ENCODE data around the gene KIF24. TPM values are rescaled to one million over a fixed set of nuclear protein-coding genes. Genes with fewer than 3 reads are reported as not detected.

Gene KIF24
- total and polyA plus RNA-seq, 2 of the 8 experiments (the other 6 are each of a cell fraction or from before 2014, with no cell fraction given) = 2.7 to 3.9 TPM

- FAIRE-seq (no peak), DNase-seq (ENCODE audit: low read depth in 1 of 2, low spot score in 2 of 2) (no peak)
- H2BK20ac ChIP-seq (ENCODE audit: low read length) = no peak overlapping the region
- H3K79me2 ChIP-seq (ENCODE audit: control insufficient read depth in 1 of 2, insufficient read depth in 2 of 2, low read length in 2 of 2) = no peaks in the 10 kb centered on the region
- H3K9ac ChIP-seq (replicated peaks in 1 of 4; ENCODE audit: extremely low read depth in 1 of 4, low read depth in 3 of 4, low read length in 3 of 4) = no peak overlapping the region
- H3K4me1 ChIP-seq (replicated peaks in 1 of 4; ENCODE audit: control insufficient read depth in 3 of 4, insufficient read depth in 4 of 4, low read length in 3 of 4) = no peaks in the 10 kb centered on the region
- no peaks in the 10 kb centered on the region for H3K9me3 ChIP-seq (ENCODE audit: insufficient read depth in 2 of 2, low read depth in 1 of 2, low read length in 1 of 2)
- H2BK12ac ChIP-seq (ENCODE audit: low read depth, low read length) = no peak overlapping the region
- ChIA-PET CTCF (ENCODE audit: partially characterized antibody) (interaction anchor here (0.6 to 7.8 kb wide), 9 partner anchors 8 to 95 kb away, joined by 3 to 56 read pairs (median 4); partner anchors contain the start of gene MYORG), POLR2A (ENCODE audit: partially characterized antibody) (interaction anchor here (0.7 to 2.4 kb wide), 4 partner anchors 9 to 29 kb away, joined by 3 to 11 read pairs (median 4); partner anchors contain the start of gene MYORG)
- no peak overlapping the region for H3K18ac ChIP-seq (ENCODE audit: extremely low read depth, low read length)
- H2BK120ac ChIP-seq (replicated peaks; ENCODE audit: low read depth, low read length) = no peak overlapping the region
- H2BK5ac ChIP-seq (ENCODE audit: low read depth, low read length) = no peak overlapping the region
- no peaks in the 10 kb centered on the region for H3K79me1 ChIP-seq (ENCODE audit: low read depth, low read length)
- no peaks in the 10 kb centered on the region for H3K27me3 ChIP-seq (replicated peaks in 1 of 4; ENCODE audit: control insufficient read depth in 3 of 4, extremely low read depth in 1 of 4, insufficient read depth in 3 of 4, low read length in 3 of 4)
- H3K23me2 ChIP-seq (ENCODE audit: low read depth, low read length) = no peaks in the 10 kb centered on the region
- H3K4me2 ChIP-seq (ENCODE audit: insufficient read depth in 1 of 2, low read depth in 2 of 2, low read length in 2 of 2) = no peak overlapping the region
- H2AFZ ChIP-seq (ENCODE audit: low read length) = no peak overlapping the region
- H4K5ac ChIP-seq (ENCODE audit: insufficient read length, low read depth, low read length) = no peak overlapping the region
- WGBS, 2 experiments (ENCODE audit: extremely low coverage in 1 of 2, insufficient coverage in 1 of 2, insufficient read length in 1 of 2, insufficient replicate concordance in 2 of 2, low coverage in 1 of 2, low lambda C conversion rate in 2 of 2, missing lambda C conversion rate in 1 of 2) = 88% methylated on average over 11 of the region's 15 CpGs; no CpG with 5 or more reads in 1 of the 2 experiments
- TF ChIP-seq FOSL1 (IDR thresholded peaks at IDR 0.05; ENCODE audit: insufficient read depth, low read depth, low read length) = no peak
- no peak overlapping the region for H4K8ac ChIP-seq (ENCODE audit: extremely low read depth, insufficient read depth, low read length)
- H3K36me3 ChIP-seq (ENCODE audit: control insufficient read depth in 2 of 4, insufficient read depth in 4 of 4, low read length in 3 of 4) = peaks cover 0 to 3% (median 0%) of the 10 kb centered on the region in 4 experiments; a peak in 2 of 8 replicates
- H2BK15ac ChIP-seq (ENCODE audit: low read length) = peak overlapping the region; percentile 61; the same call in 1 of the 2 replicates
- H3K14ac ChIP-seq (ENCODE audit: insufficient read length) = no peak overlapping the region
- H4K20me1 ChIP-seq (replicated peaks in 1 of 2; ENCODE audit: control insufficient read depth in 1 of 2, insufficient read depth in 2 of 2, low read length in 2 of 2) = no peaks in the 10 kb centered on the region
- no peak overlapping the region for H3K27ac ChIP-seq (ENCODE audit: low read depth, low read length)
- H3K23ac ChIP-seq (ENCODE audit: insufficient read length) = no peak overlapping the region
- H2AK5ac ChIP-seq (ENCODE audit: low read depth, low read length) = no peak overlapping the region
- no peak overlapping the region for H4K91ac ChIP-seq (replicated peaks; ENCODE audit: insufficient read length, low read length)
- no peak overlapping the region for H3K4ac ChIP-seq (replicated peaks; ENCODE audit: insufficient read length, low read depth, low read length)
- H3K4me3 ChIP-seq (ENCODE audit: extremely low read depth in 1 of 4, insufficient read depth in 2 of 4, low read depth in 3 of 4, low read length in 4 of 4) = no peak overlapping the region
- H3K56ac ChIP-seq (replicated peaks; ENCODE audit: insufficient read length, low read depth, low read length) = no peak overlapping the region
Observed at GRCh38 chr9:34346873-34347799, 18.1 kb upstream of the KIF24 start.

Data from H1 (cell line).